GM12801 (cell line): ENCODE results near the gene EFCAB6.

Source experiments
- CTCF ChIP-seq: IDR thresholded peaks from one replicate; pipeline ENCODE4 v1.5.1; 2011; ENCODE audit warnings: control low read depth; ENCODE audit not compliant: insufficient read length; ENCODE audit errors: extremely low read depth

The EFCAB6 gene

DNA sequence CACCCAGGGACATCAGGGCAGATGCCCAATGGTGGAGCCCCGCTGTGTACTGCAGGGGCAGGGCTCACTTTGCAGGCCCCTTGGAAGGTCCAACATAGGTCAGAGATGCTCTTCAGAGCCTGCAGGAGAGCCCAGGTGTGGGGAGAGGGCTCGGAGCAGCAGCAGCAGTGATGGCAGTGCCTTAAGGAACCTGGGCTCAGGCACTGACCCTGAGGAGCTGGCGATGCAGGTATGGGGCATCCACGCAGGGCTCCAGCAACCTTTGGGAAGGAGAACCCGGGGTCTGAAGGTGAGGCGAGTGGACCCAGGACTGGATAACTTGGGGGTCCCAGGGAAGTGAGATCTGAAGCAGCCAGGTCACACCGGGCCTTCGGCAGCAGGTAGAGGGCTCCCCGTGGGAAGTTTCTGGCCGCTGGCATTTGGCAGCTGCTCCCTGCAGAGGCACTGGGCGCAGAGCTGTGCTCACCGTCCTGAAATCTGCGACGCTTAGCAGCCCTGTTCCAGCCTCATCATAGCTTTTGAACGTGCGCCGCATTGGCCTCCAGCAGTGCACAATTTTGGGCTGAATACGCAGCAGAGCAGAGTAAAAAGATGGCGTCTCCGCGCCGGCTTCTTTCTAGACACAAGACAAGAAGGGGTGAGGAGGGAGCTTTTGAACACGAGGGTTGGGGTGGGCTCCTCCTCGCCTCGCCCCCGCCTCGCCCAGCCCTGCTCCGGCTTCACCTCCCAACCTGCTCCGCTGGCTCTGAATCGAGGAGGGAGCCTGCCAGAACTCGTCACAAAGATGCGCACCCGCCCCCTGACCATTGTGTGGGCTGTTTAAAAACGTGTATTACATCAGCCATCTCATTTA is 281.5 kb downstream of the EFCAB6 start:
- TF ChIP-seq CTCF: no peak

DNA sequence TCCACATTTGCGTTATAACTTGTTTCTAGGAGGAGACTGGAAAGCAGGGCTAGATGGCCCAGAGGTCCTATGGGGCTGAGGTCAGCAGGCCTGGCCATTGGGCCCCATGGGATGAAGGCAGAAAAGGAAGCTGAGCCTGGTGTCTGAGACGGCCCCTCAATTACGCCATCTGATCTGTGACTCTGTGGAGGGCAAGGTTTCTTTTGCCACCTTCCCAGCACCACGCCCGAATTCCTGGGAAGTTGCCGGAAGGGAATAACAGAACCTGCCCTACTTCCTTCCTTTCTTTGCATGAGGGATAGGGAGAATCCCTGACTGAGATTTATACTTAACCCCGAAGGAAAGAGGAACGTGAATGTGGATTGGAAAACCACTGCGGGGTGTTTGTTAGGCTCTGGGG is 282.2 kb downstream of the EFCAB6 start:
- no peak for TF ChIP-seq CTCF

DNA sequence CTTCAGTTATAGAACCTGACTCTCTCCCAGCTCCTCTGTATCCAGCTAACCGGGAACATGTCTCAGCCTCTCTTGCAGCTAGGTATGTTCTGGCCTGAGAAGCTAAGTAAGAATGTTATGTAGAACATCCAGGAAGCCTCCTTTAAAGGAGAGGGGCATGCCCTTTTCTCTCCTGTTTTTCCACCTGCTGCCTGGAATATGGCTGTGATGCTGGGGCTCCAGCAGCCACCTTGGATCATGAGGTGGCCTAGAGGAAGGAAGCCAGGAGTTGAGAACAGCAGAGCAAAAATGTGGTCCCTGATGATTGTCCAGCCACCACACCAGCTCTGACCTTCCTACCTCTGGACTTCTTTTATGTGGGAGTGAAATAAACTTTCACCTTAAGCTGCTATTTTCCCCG is 282.6 kb downstream of the EFCAB6 start:
- no peak for TF ChIP-seq CTCF

GRCh38 chr22:43528601-43529360 is 283.3 kb downstream of the EFCAB6 start:
- TF ChIP-seq CTCF: no peak

GRCh38 chr22:43526946-43527345 is 285.2 kb downstream of the EFCAB6 start:
- TF ChIP-seq CTCF: no peak

DNA sequence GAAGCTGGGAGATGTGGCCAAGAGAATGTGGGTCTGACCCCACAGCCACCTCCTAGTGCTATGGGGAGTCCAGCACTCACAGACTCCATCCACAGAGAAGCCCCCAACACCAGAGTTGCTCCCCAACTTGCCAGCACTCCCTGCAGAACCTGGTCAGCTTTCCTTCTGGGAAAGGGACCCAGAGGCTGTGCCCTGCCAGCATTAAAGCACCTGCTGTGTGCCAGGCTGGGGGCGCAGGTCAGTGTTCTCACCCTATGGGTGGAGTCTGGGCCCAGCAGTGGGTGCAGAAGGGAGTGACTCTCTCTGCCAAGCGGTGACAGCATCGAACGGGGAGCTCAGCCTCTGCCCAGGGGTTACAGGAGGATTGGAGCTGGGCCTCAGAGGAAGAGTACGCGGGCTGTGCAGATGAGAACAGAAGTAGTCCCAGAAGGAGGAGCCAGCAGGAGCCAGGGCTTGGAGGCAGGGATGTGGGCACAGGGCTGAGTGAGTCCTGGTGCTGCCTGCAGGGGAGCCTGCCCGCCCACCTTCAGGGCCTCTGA is 285.9 kb downstream of the EFCAB6 start:
- TF ChIP-seq CTCF: no peak

DNA sequence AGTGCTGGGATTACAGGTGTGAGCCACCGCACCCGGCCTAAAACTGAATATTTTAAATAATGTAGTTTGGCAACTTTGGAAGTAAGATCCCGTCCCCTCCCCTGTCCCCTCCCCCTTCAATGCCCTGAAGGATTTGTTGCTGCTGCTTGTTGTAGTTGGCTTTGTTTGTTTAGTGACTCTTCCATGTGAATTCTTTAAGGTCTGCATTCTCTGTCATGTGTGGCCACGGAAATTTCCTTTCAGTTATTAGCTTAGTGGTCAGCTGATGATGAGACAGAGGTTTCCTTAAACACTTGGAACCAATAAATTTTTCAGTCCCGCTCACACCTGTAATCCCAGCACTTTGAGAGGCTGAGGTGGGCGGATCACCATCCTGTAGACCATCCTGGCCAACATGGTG is 290.4 kb downstream of the EFCAB6 start:
- no peak for TF ChIP-seq CTCF
